SH-SY5Y (cell line): ENCODE measurements around the gene LRRTM4.

Experiments
- GATA2 ChIP-seq: IDR thresholded peaks from 2 replicates; pipeline ENCODE4 v1.6.1; 2011; ENCODE audit warnings: mild to moderate bottlenecking, low read depth, low read length
- GATA3 ChIP-seq: IDR thresholded peaks from 2 replicates; pipeline ENCODE4 v1.6.1; 2011; ENCODE audit warnings: low read depth, mild to moderate bottlenecking, low read length, moderate library complexity

- TF ChIP-seq GATA2 (no peak), GATA3 (no peak)
These were observed 501.0 kb downstream of the LRRTM4 start for GRCh38 chr2:77021161-77021560.
